HG03565 (cell line): ENCODE results near the gene MMP15.
"Not testable (repeated sequence)": the region's sequence is repeated elsewhere in the genome, so short reads cannot be mapped to it uniquely, and the experiment has no call there.

Experiments
- ATAC-seq: cut with Tn5 transposase; IDR thresholded peaks from one replicate; pipeline ENCODE4 v1.9.1; 2021; ENCODE audit warnings: mild to moderate bottlenecking, moderate library complexity; ENCODE audit not compliant: unreplicated experiment

The MMP15 gene

GRCh38 chr16:58025351-58026138 lies at the start of gene MMP15:
Gene MMP15, plus strand, starts transcription at chr16:58025754. Its CDS starts 597 bp downstream, at chr16:58026351.
- ATAC-seq, result peak; percentile 50

GRCh38 chr16:57976331-57976796 lies 49.2 kb upstream of the MMP15 start:
- ATAC-seq, result no peak

- no peak for ATAC-seq
These were observed 48.0 kb upstream of the MMP15 start for GRCh38 chr16:57977418-57978069.

GRCh38 chr16:57978070-57978465 lies 47.5 kb upstream of the MMP15 start:
- ATAC-seq, result not testable (repeated sequence)

- ATAC-seq, result no peak
These were observed 46.5 kb upstream of the MMP15 start for GRCh38 chr16:57979006-57979585.

- no peak for ATAC-seq
These were observed 43.9 kb upstream of the MMP15 start for GRCh38 chr16:57981636-57982035.

GRCh38 chr16:57982385-57982784 lies 43.2 kb upstream of the MMP15 start:
- ATAC-seq, result no peak

GRCh38 chr16:57984443-57985203 lies 40.9 kb upstream of the MMP15 start:
- peak; percentile 60 for ATAC-seq

- no peak for ATAC-seq
These were observed 40.1 kb upstream of the MMP15 start for GRCh38 chr16:57985204-57986181.

- ATAC-seq, result no peak
These were observed 39.4 kb upstream of the MMP15 start for GRCh38 chr16:57986196-57986595.

- ATAC-seq, result no peak
These were observed 37.9 kb upstream of the MMP15 start for GRCh38 chr16:57987441-57988177.

- ATAC-seq, result no peak
These were observed 36.6 kb upstream of the MMP15 start for GRCh38 chr16:57988929-57989328.

GRCh38 chr16:57991551-57992059 lies 33.9 kb upstream of the MMP15 start:
- no peak for ATAC-seq

- no peak for ATAC-seq
These were observed 33.5 kb upstream of the MMP15 start for GRCh38 chr16:57992084-57992483.

- no peak for ATAC-seq
These were observed 32.1 kb upstream of the MMP15 start for GRCh38 chr16:57993438-57993837.

- ATAC-seq, result no peak
These were observed 31.7 kb upstream of the MMP15 start for GRCh38 chr16:57993897-57994296.

GRCh38 chr16:57994361-57994760 lies 31.2 kb upstream of the MMP15 start:
- ATAC-seq, result no peak

GRCh38 chr16:57994778-57995177 lies 30.8 kb upstream of the MMP15 start:
- ATAC-seq, result peak; percentile 41
